GM12878 (cell line): Measurements from ENCODE around the gene APPBP2. TPM values are rescaled to one million over a fixed set of nuclear protein-coding genes. Genes with fewer than 3 reads are reported as not detected.

Source experiments
- ATAC-seq: fragments of 200-7000 bp; cut with Tn5 transposase; 3 replicates; pipeline ENCODE4 v1.9.1; 2020; ENCODE audit warnings: mild to moderate bottlenecking, moderate library complexity
- BruUV-seq: library from RNA; stranded (reverse); fragments of 400-500 nt; replicated peaks from 2 replicates; lab custom pipeline; 2021; lab: Mats Ljungman, UMichigan
- CTCF ChIA-PET: fragments of 300-600 bp; sonication (Branson Sonifier 250); formaldehyde crosslinking; extraction: SDS; loops from one replicate; lab custom pipeline; 2021; ENCODE audit warnings: inconsistent platforms; lab: Yijun Ruan, JAX
- POLR2A ChIA-PET: fragments of 350-600 bp; formaldehyde crosslinking; extraction: SDS; loops from one replicate; lab custom pipeline; 2021; ENCODE audit warnings: inconsistent platforms; lab: Charles Lee
- RAD21 ChIA-PET: fragments of 300-600 bp; sonication (Branson Sonifier 250); formaldehyde crosslinking; loops from one replicate; lab custom pipeline; 2023; ENCODE audit warnings: antibody characterized with exemption; ENCODE audit not compliant: unreplicated experiment; lab: Charles Lee
- SMC1A ChIA-PET: fragments of 300-600 bp; sonication (Branson Sonifier 250); formaldehyde crosslinking; loops from one replicate; lab custom pipeline; 2023; ENCODE audit not compliant: unreplicated experiment, uncharacterized antibody; lab: Charles Lee
- DNase-seq: peaks from one replicate; pipeline ENCODE4 v3.0.0-alpha.2; 2011; ENCODE audit warnings: low read depth, low spot score
- FAIRE-seq: peaks from 3 replicates; lab custom pipeline; 2011; peaks lifted over from hg19 to GRCh38; lab: Jason Lieb, UNC
- H2AFZ ChIP-seq: 2 replicates; pipeline ENCODE4 v1.6.0; 2011; ENCODE audit warnings: low read depth, low read length, control low read depth; ENCODE audit not compliant: control insufficient read depth
- H3K27ac ChIP-seq: 2 replicates; pipeline ENCODE4 v1.5.1; 2011; ENCODE audit warnings: control low read depth; ENCODE audit not compliant: control insufficient read depth, insufficient read depth
- H3K27me3 ChIP-seq, 2 experiments: replicated peaks in 1 of 2; 2 replicates each; pipeline versions ENCODE4 v1.6.0 to v1.6.1; 2011; ENCODE audit warnings: low read length in 1 of 2; ENCODE audit not compliant: control insufficient read depth in 2 of 2, insufficient read depth in 2 of 2
- H3K36me3 ChIP-seq, 2 experiments: 2 replicates each; pipeline ENCODE4 v1.5.1; 2011; ENCODE audit warnings: low read length in 1 of 2; ENCODE audit not compliant: control insufficient read depth in 2 of 2, insufficient read depth in 2 of 2
- H3K4me1 ChIP-seq: 2 replicates; pipeline ENCODE4 v1.6.1; 2011; ENCODE audit warnings: mild to moderate bottlenecking, low read length, moderate library complexity, mixed read lengths; ENCODE audit not compliant: control insufficient read depth, insufficient read depth
- H3K4me2 ChIP-seq: 2 replicates; pipeline ENCODE4 v1.6.0; 2011; ENCODE audit warnings: control low read depth; ENCODE audit not compliant: control insufficient read depth, insufficient read depth
- H3K4me3 ChIP-seq: fragments of 200-600 bp; sonication (generic); 2 replicates; pipeline ENCODE4 v1.5.1; 2016
- H3K79me2 ChIP-seq: 2 replicates; pipeline ENCODE4 v1.6.0; 2011; ENCODE audit warnings: low read length; ENCODE audit not compliant: control insufficient read depth, insufficient read depth
- H3K9ac ChIP-seq: 2 replicates; pipeline ENCODE4 v1.8.0; 2011; ENCODE audit warnings: low read length, control low read depth, mixed read lengths; ENCODE audit not compliant: control insufficient read depth, insufficient read depth
- H3K9me3 ChIP-seq: replicated peaks from 3 replicates; pipeline ENCODE4 v1.5.1; 2011; ENCODE audit warnings: mild to moderate bottlenecking, low read length; ENCODE audit not compliant: control insufficient read depth, insufficient read depth
- H4K20me1 ChIP-seq: 2 replicates; pipeline ENCODE4 v1.6.0; 2011; ENCODE audit not compliant: control insufficient read depth, insufficient read depth
- HCFC1 ChIP-seq: fragments of 150-350 bp; IDR thresholded peaks from 2 replicates; pipeline ENCODE4 v1.6.1; 2014; ENCODE audit warnings: low read length
- MEF2B ChIP-seq: fragments of 450-650 bp; IDR thresholded peaks from 2 replicates; pipeline ENCODE4 v1.6.1; 2018; ENCODE audit warnings: mild to moderate bottlenecking, moderate library complexity; ENCODE audit not compliant: partially characterized antibody, poor library complexity, severe bottlenecking
- NFXL1 ChIP-seq: fragments of 450-650 bp; IDR thresholded peaks from 2 replicates; pipeline ENCODE4 v1.6.1; 2017; ENCODE audit warnings: antibody characterized with exemption, mild to moderate bottlenecking, borderline replicate concordance
- POLR2AphosphoS2 ChIP-seq: IDR thresholded peaks from 2 replicates; pipeline ENCODE4 v1.6.1; 2011; ENCODE audit warnings: low read depth, mild to moderate bottlenecking, low read length, improper control_type of control experiment, moderate library complexity
- WGBS: methylation state at CpG from one replicate; pipeline ENCODE4 v1.1.6; 2016; ENCODE audit warnings: low lambda C conversion rate; ENCODE audit not compliant: insufficient replicate concordance, insufficient coverage; ENCODE audit errors: missing lambda C conversion rate; 5-methylcytosine and 5-hydroxymethylcytosine counted together
- in situ Hi-C: fragments of 300-500 bp; cut with MboI; formaldehyde crosslinking; loops from 9 replicates; pipeline ENCODE4 v1.14.3; 2018; ENCODE audit warnings: mixed read lengths
- intact Hi-C: fragments of 100-400 bp; cut with micrococcal nuclease; formaldehyde crosslinking; loops from one replicate; pipeline ENCODE4 v1.14.2; 2022; ENCODE audit not compliant: unreplicated experiment
- polyA plus RNA-seq, 11 experiments: library from polyadenylated mRNA; depleted of rRNA in 4 of 11; unstranded in 6 of 11; stranded (reverse) in 5 of 11; fragments of >200 nt; fragmentation: Nextera tagmentation in 4 of 11; fragmentation: Illumina TruSeq in 1 of 11; extraction: Ambion mirVana in 4 of 11; extraction: Trizol in 1 of 11; gene quantifications; 1 replicate in 1 of 11; 2 replicates in 10 of 11; pipeline versions ENCODE4 v1.2.1 to v1.2.3, GENCODE V29; 2011 to 2016; ENCODE audit warnings: inconsistent platforms in 2 of 11, missing spikeins in 2 of 11, low read depth in 1 of 11
- total RNA-seq, 4 experiments: library from RNA; depleted of rRNA in 3 of 4; stranded (reverse); fragments of >200 nt in 3 of 4; fragmentation: Illumina TruSeq in 1 of 4; extraction: Trizol in 1 of 4; gene quantifications; 2 replicates each; pipeline versions ENCODE4 v1.2.1 to v1.2.3, GENCODE V29; 2013 to 2021
- TF ChIP-seq, protein P1 (sequence below): IDR thresholded peaks from 2 replicates; pipeline ENCODE4 v1.6.1; 2012; ENCODE audit warnings: low read depth, low read length, improper control_type of control experiment

The APPBP2 gene
- total and polyA plus RNA-seq, 10 of the 15 experiments (the other 5 are each of a cell fraction or from before 2014, with no cell fraction given): 4.3 to 30.8 (median 13.1) TPM

DNA sequence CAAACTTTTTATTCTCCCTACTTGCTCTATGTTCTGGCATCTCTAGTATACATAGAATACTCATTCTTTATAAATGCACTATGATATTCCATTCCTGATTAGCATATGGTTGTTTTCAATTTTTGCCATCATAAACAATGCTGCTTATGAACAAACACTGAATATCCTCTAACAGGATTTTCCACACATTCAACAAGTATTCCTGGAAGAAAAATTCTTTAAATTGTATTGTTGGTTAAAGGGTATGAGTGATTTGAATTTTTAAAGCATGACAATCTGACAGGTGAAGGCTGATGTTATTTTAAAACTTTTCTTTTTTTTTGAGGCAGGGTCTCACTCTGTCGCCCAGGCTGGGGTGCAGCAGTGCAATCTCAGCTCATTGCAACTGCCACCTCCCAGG is 11.5 kb downstream of the APPBP2 start:
- ATAC-seq: no peak
- WGBS: 100% methylated on average over 1 of the region's 1 CpG

GRCh38 chr17:60514053-60514452 is 12.0 kb downstream of the APPBP2 start:
- RAD21 ChIA-PET: no interaction called here
- WGBS: 98% methylated on average over 3 of the region's 3 CpGs
- intact Hi-C loops: no loop called here
- H2AFZ ChIP-seq: no peak overlapping the region
- H3K4me2 ChIP-seq: no peak overlapping the region
- no peak for DNase-seq
- H4K20me1 ChIP-seq: peaks cover 4% of the 10 kb centered on the region
- no peak for ATAC-seq
- SMC1A ChIA-PET: interaction anchor here (1.4 kb wide), 1 partner anchor 10 kb away, joined by 4 read pairs; no protein-coding TSS in a partner anchor
- in situ Hi-C loops: no loop called here
- H3K9me3 ChIP-seq: no peaks in the 10 kb centered on the region
- TF ChIP-seq, protein P1, sequence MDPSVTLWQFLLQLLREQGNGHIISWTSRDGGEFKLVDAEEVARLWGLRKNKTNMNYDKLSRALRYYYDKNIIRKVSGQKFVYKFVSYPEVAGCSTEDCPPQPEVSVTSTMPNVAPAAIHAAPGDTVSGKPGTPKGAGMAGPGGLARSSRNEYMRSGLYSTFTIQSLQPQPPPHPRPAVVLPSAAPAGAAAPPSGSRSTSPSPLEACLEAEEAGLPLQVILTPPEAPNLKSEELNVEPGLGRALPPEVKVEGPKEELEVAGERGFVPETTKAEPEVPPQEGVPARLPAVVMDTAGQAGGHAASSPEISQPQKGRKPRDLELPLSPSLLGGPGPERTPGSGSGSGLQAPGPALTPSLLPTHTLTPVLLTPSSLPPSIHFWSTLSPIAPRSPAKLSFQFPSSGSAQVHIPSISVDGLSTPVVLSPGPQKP: no peak
- TF ChIP-seq MEF2B: no peak
- TF ChIP-seq NFXL1: 0 out of 2 replicates have a peak, but pooled peaks have one; percentile 39
- TF ChIP-seq POLR2AphosphoS2: no peak
- BruUV-seq: no TSS peak
- no peaks in the 10 kb centered on the region for H3K4me1 ChIP-seq
- peaks cover 0 to 11% of the 10 kb centered on the region in 2 experiments; a peak in 2 of 4 replicates for H3K36me3 ChIP-seq
- H3K79me2 ChIP-seq: peaks cover 5% of the 10 kb centered on the region
- H3K4me3 ChIP-seq: no peak overlapping the region
- POLR2A ChIA-PET: no interaction called here
- no peak overlapping the region for H3K9ac ChIP-seq
- no peak for FAIRE-seq
- H3K27me3 ChIP-seq: no peaks in the 10 kb centered on the region
- H3K27ac ChIP-seq: no peak overlapping the region
- CTCF ChIA-PET: no interaction called here

More for the DNA sequence above, 11.5 kb downstream of the APPBP2 start:
- ChIA-PET POLR2A (no interaction called here), SMC1A (no interaction called here), RAD21 (no interaction called here), CTCF (no interaction called here)
- no peaks in the 10 kb centered on the region for H3K27me3 ChIP-seq
- FAIRE-seq: no peak
- H3K4me3 ChIP-seq: no peak overlapping the region
- H3K79me2 ChIP-seq: peaks cover 5% of the 10 kb centered on the region
- no peak overlapping the region for H3K27ac ChIP-seq
- in situ Hi-C loops: no loop called here
- intact Hi-C loops: no loop called here
- TF ChIP-seq NFXL1: peak; percentile 11; the same call in 1 of the 2 replicates
- no peak for TF ChIP-seq HCFC1
- H3K4me1 ChIP-seq: no peaks in the 10 kb centered on the region
- no peaks in the 10 kb centered on the region for H3K9me3 ChIP-seq
- H2AFZ ChIP-seq: no peak overlapping the region
- H3K9ac ChIP-seq: no peak overlapping the region
- peaks cover 4% of the 10 kb centered on the region for H4K20me1 ChIP-seq
- no peak for DNase-seq
- H3K36me3 ChIP-seq: peaks cover 0 to 11% of the 10 kb centered on the region in 2 experiments; a peak in 2 of 4 replicates
- BruUV-seq: no TSS peak
- no peak overlapping the region for H3K4me2 ChIP-seq
